ENCODE results near the gene LRMDA.

Gene LRMDA

DNA sequence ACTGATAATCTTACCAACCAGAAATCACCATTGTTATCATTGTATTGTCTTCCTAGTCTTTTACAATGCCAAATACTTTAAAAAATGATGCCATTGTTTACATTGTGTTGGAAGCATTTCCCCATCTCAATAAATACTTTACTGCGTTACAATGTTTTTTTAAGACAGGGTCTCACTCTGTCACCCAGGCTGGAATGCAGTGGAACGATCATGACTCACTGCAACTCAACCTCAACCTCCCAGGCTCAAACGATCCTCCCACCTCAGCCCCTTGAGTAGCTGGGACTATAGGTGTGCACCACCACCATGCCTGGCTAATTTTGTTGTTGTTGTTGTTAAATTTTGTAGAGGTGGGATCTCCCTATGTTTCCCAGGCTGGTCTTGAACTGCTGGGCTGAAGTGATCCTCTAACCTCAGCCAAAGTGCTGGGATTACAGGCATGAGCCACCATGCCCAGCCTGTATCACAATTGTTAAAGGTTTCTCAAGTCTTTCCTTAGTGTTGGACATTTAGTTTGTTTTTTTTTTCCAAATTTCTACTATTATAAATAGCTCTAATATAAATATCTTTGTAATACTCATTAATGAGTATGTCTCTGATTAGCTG, 13.5 kb downstream of the LRMDA start:
- peaks cover 0 to 40% (median 9%) of the 10 kb centered on the region in 3 donors for H3K9me3 ChIP-seq

GRCh38 chr10:75446508-75446907, 15.1 kb downstream of the LRMDA start:
- intact Hi-C loops (cut with DNase I; ENCODE audit: low total_unique reads), result no loop called here
- H3K27ac ChIP-seq, result no peak overlapping the region
- H3K27me3 ChIP-seq, result no peaks in the 10 kb centered on the region
- DNase-seq, result no peak
- no peaks in the 10 kb centered on the region for H3K4me1 ChIP-seq
- peaks cover 0 to 7% (median 5%) of the 10 kb centered on the region in 3 donors for H3K36me3 ChIP-seq
- peaks cover 0 to 40% (median 9%) of the 10 kb centered on the region in 3 donors for H3K9me3 ChIP-seq
- TF ChIP-seq, protein P1, sequence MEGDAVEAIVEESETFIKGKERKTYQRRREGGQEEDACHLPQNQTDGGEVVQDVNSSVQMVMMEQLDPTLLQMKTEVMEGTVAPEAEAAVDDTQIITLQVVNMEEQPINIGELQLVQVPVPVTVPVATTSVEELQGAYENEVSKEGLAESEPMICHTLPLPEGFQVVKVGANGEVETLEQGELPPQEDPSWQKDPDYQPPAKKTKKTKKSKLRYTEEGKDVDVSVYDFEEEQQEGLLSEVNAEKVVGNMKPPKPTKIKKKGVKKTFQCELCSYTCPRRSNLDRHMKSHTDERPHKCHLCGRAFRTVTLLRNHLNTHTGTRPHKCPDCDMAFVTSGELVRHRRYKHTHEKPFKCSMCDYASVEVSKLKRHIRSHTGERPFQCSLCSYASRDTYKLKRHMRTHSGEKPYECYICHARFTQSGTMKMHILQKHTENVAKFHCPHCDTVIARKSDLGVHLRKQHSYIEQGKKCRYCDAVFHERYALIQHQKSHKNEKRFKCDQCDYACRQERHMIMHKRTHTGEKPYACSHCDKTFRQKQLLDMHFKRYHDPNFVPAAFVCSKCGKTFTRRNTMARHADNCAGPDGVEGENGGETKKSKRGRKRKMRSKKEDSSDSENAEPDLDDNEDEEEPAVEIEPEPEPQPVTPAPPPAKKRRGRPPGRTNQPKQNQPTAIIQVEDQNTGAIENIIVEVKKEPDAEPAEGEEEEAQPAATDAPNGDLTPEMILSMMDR (IDR thresholded peaks at IDR 0.05), result no peak
- no peak overlapping the region for H3K4me3 ChIP-seq

More for the DNA sequence above, 13.5 kb downstream of the LRMDA start:
- Histone ChIP-seq H3K27ac (no peak overlapping the region), H3K36me3 (peaks cover 0 to 7% (median 5%) of the 10 kb centered on the region in 3 donors), H3K27me3 (no peaks in the 10 kb centered on the region), H3K4me1 (no peaks in the 10 kb centered on the region), H3K4me3 (no peak overlapping the region)
- DNase-seq, result no peak
- intact Hi-C loops (cut with DNase I; ENCODE audit: low total_unique reads), result no loop called here
- TF ChIP-seq, protein P1 (IDR thresholded peaks at IDR 0.05), result no peak

GRCh38 chr10:75448166-75448565, 16.7 kb downstream of the LRMDA start:
- Histone ChIP-seq H3K27ac (no peak overlapping the region), H3K9me3 (peaks cover 0 to 32% (median 9%) of the 10 kb centered on the region in 3 donors)
- intact Hi-C loops (cut with DNase I; ENCODE audit: low total_unique reads), result no loop called here

GRCh38 chr10:75449382-75450074, 18.1 kb downstream of the LRMDA start:
- peaks cover 0 to 19% (median 0%) of the 10 kb centered on the region in 3 donors for H3K9me3 ChIP-seq
- H3K27me3 ChIP-seq, result no peaks in the 10 kb centered on the region
- peaks cover 0 to 10% (median 0%) of the 10 kb centered on the region in 4 donors for H3K4me1 ChIP-seq
- H3K27ac ChIP-seq, result no peak overlapping the region
- no peak for DNase-seq
- H3K4me3 ChIP-seq, result no peak overlapping the region
- peaks cover 0 to under 1% (median 0%) of the 10 kb centered on the region in 3 donors for H3K36me3 ChIP-seq
- TF ChIP-seq, protein P1 (IDR thresholded peaks at IDR 0.05), result no peak
- intact Hi-C loops (cut with DNase I; ENCODE audit: low total_unique reads), result no loop called here

More at GRCh38 chr10:75448166-75448565, 16.7 kb downstream of the LRMDA start:
- H3K4me1 ChIP-seq, result peaks cover 0 to 10% (median 0%) of the 10 kb centered on the region in 4 donors
- no peak overlapping the region for H3K4me3 ChIP-seq
- H3K36me3 ChIP-seq, result peaks cover 0 to 7% (median 5%) of the 10 kb centered on the region in 3 donors
- H3K27me3 ChIP-seq, result no peaks in the 10 kb centered on the region
- TF ChIP-seq, protein P1 (IDR thresholded peaks at IDR 0.05), result no peak
- DNase-seq, result no peak

DNA sequence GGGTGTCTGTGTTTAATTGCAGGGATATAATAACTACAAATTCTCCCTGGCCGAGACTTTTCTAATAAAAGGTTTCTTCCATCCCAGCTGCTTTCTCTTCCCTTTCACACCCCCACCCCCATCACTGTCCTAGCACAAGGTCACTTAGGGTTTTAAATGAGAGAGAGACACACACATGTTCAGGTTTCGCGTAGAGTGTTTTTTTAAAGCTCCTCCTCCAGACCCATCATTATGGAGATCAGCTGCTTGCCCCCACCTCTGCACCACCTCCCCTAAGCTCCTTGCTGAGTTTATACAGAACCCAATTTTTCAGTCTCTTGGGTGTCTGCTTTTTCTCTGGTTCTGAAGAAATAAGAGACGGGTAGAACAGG, 18.6 kb downstream of the LRMDA start:
- H3K27me3 ChIP-seq, result peaks cover 0 to 5% of the 10 kb centered on the region in 2 donors
- H3K9me3 ChIP-seq, result peaks cover 0 to 14% (median 0%) of the 10 kb centered on the region in 3 donors
- DNase-seq, result no peak
- intact Hi-C loops (cut with DNase I; ENCODE audit: low total_unique reads), result no loop called here
- TF ChIP-seq, protein P1 (IDR thresholded peaks at IDR 0.05), result no peak
- no peak overlapping the region for H3K27ac ChIP-seq
- no peaks in the 10 kb centered on the region for H3K36me3 ChIP-seq
- no peak overlapping the region for H3K4me3 ChIP-seq
- H3K4me1 ChIP-seq, result peaks cover 0 to 10% (median 0%) of the 10 kb centered on the region in 4 donors

Measured in tibial artery (tissue), 4 donors.